HepG2 (cell line): Measurements from ENCODE around the gene LPCAT4. TPM values are rescaled to one million over a fixed set of nuclear protein-coding genes. Genes with fewer than 3 reads are reported as not detected.

Experiments used
- CBX5 ChIP-seq: sonication (generic); formaldehyde crosslinking; IDR thresholded peaks from 2 replicates; pipeline ENCODE4 v1.4.0; 2020; ENCODE audit warnings: missing genetic modification reagents, borderline replicate concordance
- EEA1 ChIP-seq: sonication (generic); formaldehyde crosslinking; IDR thresholded peaks from 2 replicates; pipeline ENCODE4 v1.5.1; 2020; ENCODE audit warnings: mild to moderate bottlenecking, missing genetic modification reagents, borderline replicate concordance
- FOXP1 ChIP-seq, 2 experiments: fragments of 450-650 bp in 1 of 2; IDR thresholded peaks; 2 replicates each; pipeline ENCODE4 v1.6.1; 2017 to 2018; ENCODE audit warnings: antibody characterized with exemption in 1 of 2
- NR0B2 ChIP-seq: sonication (generic); formaldehyde crosslinking; IDR thresholded peaks from 2 replicates; pipeline ENCODE4 v1.4.0; 2020; ENCODE audit warnings: mild to moderate bottlenecking, missing genetic modification reagents
- RFXAP ChIP-seq: sonication (generic); formaldehyde crosslinking; IDR thresholded peaks from 2 replicates; pipeline ENCODE4 v1.4.0; 2020; ENCODE audit warnings: missing genetic modification reagents, borderline replicate concordance
- SOX5 ChIP-seq: IDR thresholded peaks from 2 replicates; pipeline ENCODE4 v1.6.1; 2016; ENCODE audit warnings: borderline replicate concordance
- ZNF12 ChIP-seq: sonication (generic); formaldehyde crosslinking; IDR thresholded peaks from 2 replicates; pipeline ENCODE4 v1.5.0; 2020; ENCODE audit warnings: missing genetic modification reagents
- ZNF224 ChIP-seq: sonication (generic); formaldehyde crosslinking; IDR thresholded peaks from 2 replicates; pipeline ENCODE4 v1.5.0; 2020; ENCODE audit warnings: mild to moderate bottlenecking, missing genetic modification reagents
- ZNF256 ChIP-seq: sonication (generic); formaldehyde crosslinking; conservative IDR thresholded peaks from 2 replicates; pipeline ENCODE4 v1.4.0; 2020; ENCODE audit warnings: missing genetic modification reagents
- ZNF550 ChIP-seq: sonication (generic); formaldehyde crosslinking; IDR thresholded peaks from 2 replicates; pipeline ENCODE4 v1.4.0; 2020; ENCODE audit warnings: mild to moderate bottlenecking, missing genetic modification reagents, borderline replicate concordance
- ZNF564 ChIP-seq: sonication (generic); formaldehyde crosslinking; IDR thresholded peaks from 2 replicates; pipeline ENCODE4 v1.8.1; 2023; ENCODE audit warnings: mild to moderate bottlenecking, missing genetic modification reagents
- ZNF629 ChIP-seq: sonication (generic); formaldehyde crosslinking; conservative IDR thresholded peaks from 2 replicates; pipeline ENCODE4 v1.5.0; 2020; ENCODE audit warnings: missing genetic modification reagents
- ZNF709 ChIP-seq: sonication (generic); formaldehyde crosslinking; IDR thresholded peaks from 2 replicates; pipeline ENCODE4 v1.5.0; 2020; ENCODE audit warnings: mild to moderate bottlenecking, missing genetic modification reagents
- ZNF740 ChIP-seq: sonication (generic); formaldehyde crosslinking; IDR thresholded peaks from 2 replicates; pipeline ENCODE4 v1.4.0; 2020; ENCODE audit warnings: missing genetic modification reagents
- polyA plus RNA-seq, 8 experiments: library from polyadenylated mRNA; depleted of rRNA in 3 of 8; stranded (reverse) in 7 of 8; unstranded in 1 of 8; fragments of >200 nt; fragmentation: Illumina TruSeq in 4 of 8; extraction: Trizol in 4 of 8; gene quantifications; 2 replicates each; pipeline versions ENCODE4 v1.2.1 to v1.2.3, GENCODE V29; 2011 to 2016; ENCODE audit warnings: low read depth in 4 of 8, missing spikeins in 1 of 8, mixed read lengths in 1 of 8; ENCODE audit not compliant: insufficient read depth in 1 of 8
- total RNA-seq, 5 experiments: library from RNA; depleted of rRNA; stranded (reverse); fragments of >200 nt; fragmentation: Illumina TruSeq; extraction: Trizol; gene quantifications; 2 replicates each; pipeline ENCODE4 v1.2.3, GENCODE V29; 2016; ENCODE audit warnings: low read depth in 1 of 5
- TF ChIP-seq, protein P1 (sequence below): sonication (generic); formaldehyde crosslinking; conservative IDR thresholded peaks from 2 replicates; pipeline ENCODE4 v1.4.0; 2020; ENCODE audit warnings: missing genetic modification reagents
- TF ChIP-seq, protein P2 (sequence below): sonication (generic); formaldehyde crosslinking; IDR thresholded peaks from one replicate; pipeline ENCODE4 v1.5.1; 2020; ENCODE audit warnings: mild to moderate bottlenecking, missing genetic modification reagents; ENCODE audit errors: not compliant biosample characterization

LPCAT4 gene
- total and polyA plus RNA-seq, 2 of the 13 experiments (the other 11 are each of a cell fraction or from before 2014, with no cell fraction given): 8.1 to 57.1 TPM

DNA sequence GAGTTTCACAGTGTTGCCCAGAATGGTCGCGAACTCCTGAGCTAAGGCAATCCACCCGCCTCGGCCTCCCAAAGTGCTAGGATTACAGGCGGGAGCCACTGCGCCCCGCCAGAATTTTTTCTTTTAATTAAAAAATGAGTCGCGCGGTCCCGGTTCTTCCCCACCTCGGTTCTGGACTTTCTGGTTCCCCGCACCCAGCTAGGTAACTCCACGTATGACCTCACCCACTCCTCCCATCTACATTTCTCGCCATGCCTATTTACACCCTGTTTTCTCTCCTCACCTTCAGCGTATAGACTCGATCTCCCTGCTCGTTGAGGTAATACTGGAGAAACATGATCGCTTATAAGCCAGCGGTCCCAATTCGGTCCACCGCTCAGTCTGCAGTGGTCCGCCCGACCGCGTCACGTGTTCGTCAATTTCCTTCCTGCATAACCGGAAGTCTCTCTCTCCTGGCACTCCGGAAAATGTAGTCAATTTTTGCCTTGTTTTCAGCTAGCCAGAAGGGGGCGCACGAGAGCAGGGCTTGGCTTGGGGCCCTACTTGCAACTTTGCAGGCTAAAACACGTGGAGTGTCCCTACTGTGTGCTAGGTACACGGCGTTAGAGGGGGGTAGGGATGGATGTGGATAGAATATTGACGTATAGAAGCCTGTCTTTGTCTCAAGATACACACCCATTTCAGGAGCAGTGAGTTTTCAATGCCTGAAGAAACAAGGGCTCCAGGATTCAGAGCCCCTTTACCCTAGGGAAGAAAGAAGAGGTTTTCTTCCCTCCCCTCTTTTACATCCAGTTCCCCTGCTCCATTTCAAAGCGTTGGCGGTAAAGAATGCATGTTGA, 24.0 kb downstream of the LPCAT4 start, which contains the start of the genes NOP10 and NUTM1 (continued):
- TF ChIP-seq, protein P1, sequence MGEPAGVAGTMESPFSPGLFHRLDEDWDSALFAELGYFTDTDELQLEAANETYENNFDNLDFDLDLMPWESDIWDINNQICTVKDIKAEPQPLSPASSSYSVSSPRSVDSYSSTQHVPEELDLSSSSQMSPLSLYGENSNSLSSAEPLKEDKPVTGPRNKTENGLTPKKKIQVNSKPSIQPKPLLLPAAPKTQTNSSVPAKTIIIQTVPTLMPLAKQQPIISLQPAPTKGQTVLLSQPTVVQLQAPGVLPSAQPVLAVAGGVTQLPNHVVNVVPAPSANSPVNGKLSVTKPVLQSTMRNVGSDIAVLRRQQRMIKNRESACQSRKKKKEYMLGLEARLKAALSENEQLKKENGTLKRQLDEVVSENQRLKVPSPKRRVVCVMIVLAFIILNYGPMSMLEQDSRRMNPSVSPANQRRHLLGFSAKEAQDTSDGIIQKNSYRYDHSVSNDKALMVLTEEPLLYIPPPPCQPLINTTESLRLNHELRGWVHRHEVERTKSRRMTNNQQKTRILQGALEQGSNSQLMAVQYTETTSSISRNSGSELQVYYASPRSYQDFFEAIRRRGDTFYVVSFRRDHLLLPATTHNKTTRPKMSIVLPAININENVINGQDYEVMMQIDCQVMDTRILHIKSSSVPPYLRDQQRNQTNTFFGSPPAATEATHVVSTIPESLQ (CRISPR knock-in tag): no peak
- TF ChIP-seq FOXP1 (IDR thresholded peaks at IDR 0.05): no peak
- TF ChIP-seq FOXP1 (CRISPR knock-in tag; IDR thresholded peaks at IDR 0.05): no peak; the same call in 1 of the 2 replicates
- TF ChIP-seq RFXAP: no peak
- TF ChIP-seq, protein P2, sequence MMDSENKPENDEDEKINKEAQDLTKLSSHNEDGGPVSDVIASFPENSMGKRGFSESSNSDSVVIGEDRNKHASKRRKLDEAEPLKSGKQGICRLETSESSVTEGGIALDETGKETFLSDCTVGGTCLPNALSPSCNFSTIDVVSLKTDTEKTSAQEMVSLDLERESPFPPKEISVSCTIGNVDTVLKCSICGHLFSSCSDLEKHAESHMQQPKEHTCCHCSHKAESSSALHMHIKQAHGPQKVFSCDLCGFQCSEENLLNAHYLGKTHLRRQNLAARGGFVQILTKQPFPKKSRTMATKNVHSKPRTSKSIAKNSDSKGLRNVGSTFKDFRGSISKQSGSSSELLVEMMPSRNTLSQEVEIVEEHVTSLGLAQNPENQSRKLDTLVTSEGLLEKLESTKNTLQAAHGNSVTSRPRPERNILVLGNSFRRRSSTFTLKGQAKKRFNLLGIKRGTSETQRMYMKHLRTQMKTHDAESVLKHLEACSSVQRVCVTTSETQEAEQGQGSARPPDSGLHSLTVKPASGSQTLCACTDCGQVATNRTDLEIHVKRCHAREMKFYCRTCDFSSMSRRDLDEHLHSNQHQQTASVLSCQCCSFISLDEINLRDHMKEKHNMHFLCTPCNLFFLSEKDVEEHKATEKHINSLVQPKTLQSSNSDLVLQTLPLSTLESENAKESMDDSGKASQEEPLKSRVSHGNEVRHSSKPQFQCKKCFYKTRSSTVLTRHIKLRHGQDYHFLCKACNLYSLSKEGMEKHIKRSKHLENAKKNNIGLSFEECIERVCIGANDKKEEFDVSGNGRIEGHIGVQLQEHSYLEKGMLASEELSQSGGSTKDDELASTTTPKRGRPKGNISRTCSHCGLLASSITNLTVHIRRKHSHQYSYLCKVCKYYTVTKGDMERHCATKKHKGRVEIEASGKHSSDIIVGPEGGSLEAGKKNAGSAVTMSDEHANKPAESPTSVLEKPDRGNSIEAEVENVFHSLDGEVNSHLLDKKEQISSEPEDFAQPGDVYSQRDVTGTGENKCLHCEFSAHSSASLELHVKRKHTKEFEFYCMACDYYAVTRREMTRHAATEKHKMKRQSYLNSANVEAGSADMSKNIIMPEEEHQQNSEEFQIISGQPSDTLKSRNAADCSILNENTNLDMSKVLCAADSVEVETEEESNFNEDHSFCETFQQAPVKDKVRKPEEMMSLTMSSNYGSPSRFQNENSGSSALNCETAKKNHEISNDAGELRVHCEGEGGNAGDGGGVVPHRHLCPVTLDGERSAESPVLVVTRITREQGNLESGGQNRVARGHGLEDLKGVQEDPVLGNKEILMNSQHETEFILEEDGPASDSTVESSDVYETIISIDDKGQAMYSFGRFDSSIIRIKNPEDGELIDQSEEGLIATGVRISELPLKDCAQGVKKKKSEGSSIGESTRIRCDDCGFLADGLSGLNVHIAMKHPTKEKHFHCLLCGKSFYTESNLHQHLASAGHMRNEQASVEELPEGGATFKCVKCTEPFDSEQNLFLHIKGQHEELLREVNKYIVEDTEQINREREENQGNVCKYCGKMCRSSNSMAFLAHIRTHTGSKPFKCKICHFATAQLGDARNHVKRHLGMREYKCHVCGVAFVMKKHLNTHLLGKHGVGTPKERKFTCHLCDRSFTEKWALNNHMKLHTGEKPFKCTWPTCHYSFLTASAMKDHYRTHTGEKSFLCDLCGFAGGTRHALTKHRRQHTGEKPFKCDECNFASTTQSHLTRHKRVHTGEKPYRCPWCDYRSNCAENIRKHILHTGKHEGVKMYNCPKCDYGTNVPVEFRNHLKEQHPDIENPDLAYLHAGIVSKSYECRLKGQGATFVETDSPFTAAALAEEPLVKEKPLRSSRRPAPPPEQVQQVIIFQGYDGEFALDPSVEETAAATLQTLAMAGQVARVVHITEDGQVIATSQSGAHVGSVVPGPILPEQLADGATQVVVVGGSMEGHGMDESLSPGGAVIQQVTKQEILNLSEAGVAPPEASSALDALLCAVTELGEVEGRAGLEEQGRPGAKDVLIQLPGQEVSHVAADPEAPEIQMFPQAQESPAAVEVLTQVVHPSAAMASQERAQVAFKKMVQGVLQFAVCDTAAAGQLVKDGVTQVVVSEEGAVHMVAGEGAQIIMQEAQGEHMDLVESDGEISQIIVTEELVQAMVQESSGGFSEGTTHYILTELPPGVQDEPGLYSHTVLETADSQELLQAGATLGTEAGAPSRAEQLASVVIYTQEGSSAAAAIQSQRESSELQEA (CRISPR knock-in tag): peak; percentile 26
- peak; percentile 57 for TF ChIP-seq SOX5 (CRISPR knock-in tag)
- TF ChIP-seq ZNF256 (CRISPR knock-in tag): no peak
- no peak for TF ChIP-seq ZNF550
- TF ChIP-seq ZNF564 (CRISPR knock-in tag): 0 out of 2 replicates have a peak, but pooled peaks have one; percentile 37
- 0 out of 2 replicates have a peak, but pooled peaks have one; percentile 18 for TF ChIP-seq ZNF629 (CRISPR knock-in tag)
- TF ChIP-seq CBX5 (CRISPR knock-in tag): peak; percentile 83; the same call in 1 of the 2 replicates
- peak; percentile 41; the same call in 1 of the 2 replicates for TF ChIP-seq ZNF12 (CRISPR knock-in tag)
- TF ChIP-seq EEA1: no peak
- no peak for TF ChIP-seq ZNF740
- TF ChIP-seq NR0B2 (CRISPR knock-in tag): peak; percentile 65
- no peak for TF ChIP-seq ZNF709
- no peak for TF ChIP-seq ZNF224 (CRISPR knock-in tag)
